ENCODE data around the gene ZNF506. TPM values are rescaled to one million over a fixed set of nuclear protein-coding genes. Genes with fewer than 3 reads are reported as not detected.
A peak's percentile ranks its signal among the peaks of the same experiment; 100 is the strongest.
"Not testable (repeated sequence)": the region's sequence is repeated elsewhere in the genome, so short reads cannot be mapped to it uniquely, and the experiment has no call there.

ZNF506 gene
- total and polyA plus RNA-seq, 2 experiments from 2014 or later: 11.8 to 13.3 TPM

DNA sequence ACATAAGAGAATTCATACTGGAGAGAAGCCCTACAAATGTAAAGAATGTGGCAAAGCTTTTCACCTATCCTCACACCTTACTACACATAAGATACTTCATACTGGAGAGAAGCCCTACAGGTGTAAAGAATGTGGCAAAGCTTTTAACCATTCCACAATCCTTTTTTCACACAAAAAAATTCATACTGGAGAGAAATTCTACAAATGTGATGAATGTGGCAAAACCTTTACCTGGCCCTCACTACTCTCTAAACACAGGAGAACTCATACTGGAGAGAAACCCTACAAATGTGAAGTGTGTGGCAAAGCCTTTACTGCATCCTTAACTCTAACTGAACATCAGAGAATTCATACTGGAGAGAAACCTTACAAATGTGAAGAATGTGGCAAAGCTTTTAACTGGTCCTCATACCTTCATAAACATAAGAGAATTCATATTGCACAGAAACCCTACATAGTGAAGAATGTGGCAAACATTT, 14.0 kb upstream of the ZNF506 start:
- H3K27ac ChIP-seq: no peak overlapping the region
- in situ Hi-C loops (cut with MboI): no loop called here
- DNase-seq: no peak

DNA sequence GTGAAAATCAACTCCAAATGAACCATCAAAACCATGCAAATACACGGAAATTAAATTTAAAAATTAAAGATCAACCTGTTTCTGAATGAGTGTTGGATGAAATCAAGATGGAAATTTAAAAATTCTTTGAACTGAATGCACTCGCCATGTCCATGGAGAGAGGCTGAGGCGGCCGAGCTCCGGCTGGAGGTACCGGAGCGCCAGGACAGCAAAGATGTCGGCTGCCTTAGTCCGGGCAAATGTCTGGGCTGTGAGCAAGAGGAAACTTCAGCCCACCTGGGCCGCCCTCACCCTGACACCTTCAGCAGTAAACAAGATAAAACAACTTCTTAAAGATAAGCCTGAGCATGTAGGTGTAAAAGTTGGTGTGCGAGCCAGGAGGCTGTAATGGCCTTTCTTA, 5.3 kb upstream of the ZNF506 start:
- Histone ChIP-seq H3F3A (ENCODE audit: insufficient read depth) (peaks cover 4% of the 10 kb centered on the region; the same call in 1 of the 2 replicates), H3K36me3 (ENCODE audit: low read depth) (no peaks in the 10 kb centered on the region), H3K4me3 (no peak overlapping the region), H3K4me2 (ENCODE audit: unreplicated experiment) (no peak overlapping the region), H4K20me1 (ENCODE audit: insufficient read depth) (no peaks in the 10 kb centered on the region), H2AFZ (no peak overlapping the region), H3K27ac (no peak overlapping the region), H3K9ac (no peak overlapping the region), H3K79me2 (ENCODE audit: insufficient read depth) (no peaks in the 10 kb centered on the region), H3K9me2 (ENCODE audit: insufficient read depth) (no peaks in the 10 kb centered on the region), H3K4me1 (ENCODE audit: insufficient read depth) (no peaks in the 10 kb centered on the region), H3K27me3 (replicated peaks; ENCODE audit: insufficient read depth) (no peaks in the 10 kb centered on the region), H3K9me3 (ENCODE audit: low read depth) (no peaks in the 10 kb centered on the region)
- WGBS, 2 experiments (ENCODE audit: low coverage in 1 of 2, low lambda C conversion rate in 2 of 2, missing lambda C conversion rate in 2 of 2): 66 to 67% methylated on average over 11 of the region's 11 CpGs
- TF ChIP-seq EZH2phosphoT487 (IDR thresholded peaks at IDR 0.05; ENCODE audit: insufficient read depth, low read depth): no peak
- TF ChIP-seq EZH2 (IDR thresholded peaks at IDR 0.05; ENCODE audit: insufficient read depth, poor library complexity, severe bottlenecking): no peak
- in situ Hi-C loops (cut with MboI): no loop called here
- no peak for DNase-seq

More for the DNA sequence above, 14.0 kb upstream of the ZNF506 start:
- Histone ChIP-seq H3K9ac (no peak overlapping the region), H3F3A (ENCODE audit: insufficient read depth) (no peaks in the 10 kb centered on the region), H3K79me2 (ENCODE audit: insufficient read depth) (no peaks in the 10 kb centered on the region), H3K4me2 (ENCODE audit: unreplicated experiment) (no peak overlapping the region), H4K20me1 (ENCODE audit: insufficient read depth) (no peaks in the 10 kb centered on the region), H3K4me3 (no peak overlapping the region), H3K36me3 (ENCODE audit: low read depth) (no peaks in the 10 kb centered on the region), H2AFZ (no peak overlapping the region), H3K4me1 (ENCODE audit: insufficient read depth) (no peaks in the 10 kb centered on the region), H3K9me3 (ENCODE audit: low read depth) (peaks cover 12% of the 10 kb centered on the region), H3K27me3 (replicated peaks; ENCODE audit: insufficient read depth) (no peaks in the 10 kb centered on the region), H3K9me2 (ENCODE audit: insufficient read depth) (no peaks in the 10 kb centered on the region)
- TF ChIP-seq EZH2 (IDR thresholded peaks at IDR 0.05; ENCODE audit: insufficient read depth, poor library complexity, severe bottlenecking) (no peak), EZH2phosphoT487 (IDR thresholded peaks at IDR 0.05; ENCODE audit: insufficient read depth, low read depth) (no peak)

DNA sequence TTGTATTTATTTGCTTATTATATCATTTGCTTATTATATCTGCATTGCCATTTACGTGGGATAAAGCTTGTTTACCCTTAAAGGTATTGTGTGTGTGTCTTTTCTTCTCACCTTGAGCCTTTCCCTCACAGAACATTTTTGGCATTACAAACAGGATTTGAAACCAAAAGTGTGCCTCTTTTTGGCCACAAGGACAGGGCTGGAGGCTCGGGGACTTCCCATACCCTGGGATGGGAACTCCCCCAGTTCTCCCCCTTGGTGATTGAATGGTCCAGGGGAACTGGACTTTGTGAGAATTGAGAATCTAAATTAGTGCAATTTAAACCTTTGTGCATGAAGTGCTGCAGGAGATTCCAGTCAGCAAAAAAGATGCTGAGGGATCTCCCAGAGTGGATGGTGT, 2.4 kb upstream of the ZNF506 start:
- WGBS, 2 experiments (ENCODE audit: low coverage in 1 of 2, low lambda C conversion rate in 2 of 2, missing lambda C conversion rate in 2 of 2): 37 to 45% methylated on average over 2 of the region's 2 CpGs
- Histone ChIP-seq H3K27me3 (replicated peaks; ENCODE audit: insufficient read depth) (no peaks in the 10 kb centered on the region), H3K79me2 (ENCODE audit: insufficient read depth) (peaks cover 23% of the 10 kb centered on the region), H3K9me2 (ENCODE audit: insufficient read depth) (no peaks in the 10 kb centered on the region), H3K9me3 (ENCODE audit: low read depth) (no peaks in the 10 kb centered on the region), H3F3A (ENCODE audit: insufficient read depth) (peaks cover 4% of the 10 kb centered on the region; the same call in 1 of the 2 replicates), H4K20me1 (ENCODE audit: insufficient read depth) (no peaks in the 10 kb centered on the region), H3K4me3 (no peak overlapping the region), H3K27ac (no peak overlapping the region), H3K4me1 (ENCODE audit: insufficient read depth) (no peaks in the 10 kb centered on the region), H2AFZ (no peak overlapping the region), H3K36me3 (ENCODE audit: low read depth) (no peaks in the 10 kb centered on the region), H3K4me2 (ENCODE audit: unreplicated experiment) (no peak overlapping the region), H3K9ac (no peak overlapping the region)
- no peak for DNase-seq
- in situ Hi-C loops (cut with MboI): no loop called here
- TF ChIP-seq EZH2phosphoT487 (IDR thresholded peaks at IDR 0.05; ENCODE audit: insufficient read depth, low read depth): no peak
- no peak for TF ChIP-seq EZH2 (IDR thresholded peaks at IDR 0.05; ENCODE audit: insufficient read depth, poor library complexity, severe bottlenecking)

DNA sequence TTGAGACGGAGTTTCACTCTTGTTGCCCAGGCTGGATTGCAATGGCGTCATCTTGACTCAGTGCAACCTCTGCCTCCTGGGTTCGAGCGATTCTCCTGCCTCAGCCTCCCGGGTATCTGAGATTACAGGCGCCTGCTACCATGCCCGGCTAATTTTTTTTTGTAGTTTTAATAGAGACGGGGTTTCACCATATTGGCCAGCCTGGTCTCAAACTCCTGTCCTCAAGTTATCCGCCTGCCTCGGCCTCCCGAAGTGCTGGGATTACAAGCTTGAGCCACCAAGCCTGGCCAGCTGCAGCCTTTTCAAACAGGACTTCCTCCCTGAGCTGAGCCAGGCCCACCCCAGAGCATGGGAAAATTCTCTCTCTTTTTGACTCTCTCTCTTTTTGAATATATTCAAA, 426 bp upstream of the ZNF506 start:
- in situ Hi-C loops (cut with MboI); H4K20me1 ChIP-seq (ENCODE audit: insufficient read depth); H3K9me2 ChIP-seq (ENCODE audit: insufficient read depth); H3K36me3 ChIP-seq (ENCODE audit: low read depth); H3K4me1 ChIP-seq (ENCODE audit: insufficient read depth); H3K27me3 ChIP-seq (replicated peaks; ENCODE audit: insufficient read depth); H3K9me3 ChIP-seq (ENCODE audit: low read depth); H3F3A ChIP-seq (ENCODE audit: insufficient read depth): not testable (repeated sequence)
- Histone ChIP-seq H3K27ac (peak overlapping the region; percentile 92), H2AFZ (peak overlapping the region; percentile 95), H3K4me3 (peak overlapping the region; percentile 86), H3K79me2 (ENCODE audit: insufficient read depth) (peaks cover 43% of the 10 kb centered on the region), H3K9ac (peak overlapping the region; percentile 91), H3K4me2 (ENCODE audit: unreplicated experiment) (peak overlapping the region; percentile 74)
- DNase-seq: peak; percentile 8
- 0 to 2% methylated on average over 11 of the region's 11 CpGs for WGBS, 2 experiments (ENCODE audit: low coverage in 1 of 2, low lambda C conversion rate in 2 of 2, missing lambda C conversion rate in 2 of 2)

DNA sequence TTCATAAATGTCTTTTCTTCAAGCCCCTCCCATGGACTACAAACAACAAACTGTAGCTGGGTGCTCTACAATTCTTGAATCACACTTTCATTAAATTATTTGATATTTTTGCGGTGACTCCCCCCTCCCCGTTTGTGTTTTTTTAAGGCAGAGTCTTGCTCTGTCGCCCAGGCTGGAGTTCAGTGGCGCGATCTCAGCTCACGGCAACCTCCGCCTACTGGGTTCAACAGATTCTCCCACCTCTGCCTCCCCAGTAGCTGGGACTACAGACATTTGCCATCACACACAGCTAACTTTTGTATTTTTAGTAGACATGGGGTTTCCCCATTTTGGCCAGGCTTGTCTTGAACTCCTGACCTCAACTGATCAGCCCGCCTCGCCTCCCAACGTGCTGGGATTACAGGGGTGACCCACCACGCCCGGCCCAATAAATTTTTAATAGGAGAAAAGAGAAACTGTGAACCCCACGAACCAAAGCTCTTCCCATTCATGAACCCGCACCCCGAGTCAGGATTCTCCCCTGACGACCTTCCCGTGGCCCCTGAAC, 703 bp downstream of the ZNF506 start:
- peak; percentile 1 for DNase-seq
- peaks cover 6% of the 10 kb centered on the region; the same call in 1 of the 2 replicates for H3K36me3 ChIP-seq (ENCODE audit: low read depth)
- H2AFZ ChIP-seq: peak overlapping the region; percentile 95
- no peaks in the 10 kb centered on the region for H4K20me1 ChIP-seq (ENCODE audit: insufficient read depth)
- in situ Hi-C loops (cut with MboI): no loop called here
- H3F3A ChIP-seq (ENCODE audit: insufficient read depth): peaks cover 4% of the 10 kb centered on the region; the same call in 1 of the 2 replicates
- no peaks in the 10 kb centered on the region for H3K9me3 ChIP-seq (ENCODE audit: low read depth)
- H3K79me2 ChIP-seq (ENCODE audit: insufficient read depth): peaks cover 54% of the 10 kb centered on the region
- H3K4me1 ChIP-seq (ENCODE audit: insufficient read depth): no peaks in the 10 kb centered on the region
- peak overlapping the region; percentile 74 for H3K4me2 ChIP-seq (ENCODE audit: unreplicated experiment)
- peak overlapping the region; percentile 91 for H3K9ac ChIP-seq
- TF ChIP-seq EZH2phosphoT487 (IDR thresholded peaks at IDR 0.05; ENCODE audit: insufficient read depth, low read depth) (no peak), EZH2 (IDR thresholded peaks at IDR 0.05; ENCODE audit: insufficient read depth, poor library complexity, severe bottlenecking) (no peak)
- no peaks in the 10 kb centered on the region for H3K9me2 ChIP-seq (ENCODE audit: insufficient read depth)
- peak overlapping the region; percentile 86 for H3K4me3 ChIP-seq
- WGBS, 2 experiments (ENCODE audit: low coverage in 1 of 2, low lambda C conversion rate in 2 of 2, missing lambda C conversion rate in 2 of 2): 4 to 7% methylated on average over 17 of the region's 17 CpGs
- peak overlapping the region; percentile 92 for H3K27ac ChIP-seq
- H3K27me3 ChIP-seq (replicated peaks; ENCODE audit: insufficient read depth): no peaks in the 10 kb centered on the region

All from GM23248 (cell line).